Kidney (tissue), 14 donors: ENCODE results near the gene SLC26A8. TPM values are rescaled to one million over a fixed set of nuclear protein-coding genes. Genes with fewer than 3 reads are reported as not detected.

Experiments
- DNase-seq, 5 donors: peaks; one replicate each; pipeline ENCODE4 v3.0.0-alpha.2; 2013 to 2020
- FAIRE-seq: peaks from 2 replicates; lab custom pipeline; 2012; peaks lifted over from hg19 to GRCh38; lab: Jason Lieb, UNC
- H3K27ac ChIP-seq, 2 donors: one replicate each; pipeline ENCODE4 v1.7.0; 2013; ENCODE audit warnings: low read depth in 2 of 2, low read length in 2 of 2, inconsistent platforms in 1 of 2
- H3K27me3 ChIP-seq: one replicate; pipeline ENCODE4 v1.7.1; 2013; ENCODE audit warnings: low read length, inconsistent platforms; ENCODE audit not compliant: control insufficient read depth, insufficient read depth
- H3K36me3 ChIP-seq, 3 donors: one replicate each; pipeline versions ENCODE4 v1.7.0 to v1.7.1; 2013; ENCODE audit warnings: low read length in 3 of 3, control low read depth in 1 of 3, inconsistent platforms in 1 of 3; ENCODE audit not compliant: insufficient read depth in 3 of 3, control insufficient read depth in 2 of 3
- H3K4me1 ChIP-seq, 3 donors: one replicate each; pipeline versions ENCODE4 v1.7.0 to v1.7.1; 2013; ENCODE audit warnings: low read length in 3 of 3, inconsistent platforms in 1 of 3, low read depth in 1 of 3; ENCODE audit not compliant: control insufficient read depth in 2 of 3, insufficient read depth in 2 of 3
- H3K4me3 ChIP-seq, 3 donors: one replicate each; pipeline versions ENCODE4 v1.7.0 to v1.8.1; 2013; ENCODE audit warnings: low read length in 3 of 3, control low read depth in 1 of 3, inconsistent platforms in 1 of 3
- H3K9ac ChIP-seq, 3 donors: one replicate each; pipeline versions ENCODE4 v1.7.0 to v1.7.1; 2013; ENCODE audit warnings: low read length in 3 of 3, control low read depth in 1 of 3, inconsistent platforms in 1 of 3
- H3K9me3 ChIP-seq, 3 donors: one replicate each; pipeline versions ENCODE4 v1.7.0 to v1.7.1; 2013; ENCODE audit warnings: low read length in 3 of 3, control low read depth in 1 of 3, inconsistent platforms in 1 of 3; ENCODE audit not compliant: control insufficient read depth in 2 of 3, insufficient read depth in 1 of 3
- intact Hi-C: fragments of 100-400 bp; cut with DNase I; formaldehyde crosslinking; loops from one replicate; pipeline ENCODE4 v1.11.1; 2022
- polyA plus RNA-seq: library from polyadenylated mRNA; stranded (reverse); fragments of 350-450 nt; fragmentation: Illumina TruSeq; extraction: RNeasy Lipid Tissue Mini Kit (QIAGEN cat#74804); gene quantifications from one replicate; pipeline ENCODE4 v1.2.3, GENCODE V29; 2014; ENCODE audit warnings: low read depth, low replicate concordance; ENCODE audit not compliant: insufficient read depth
- total RNA-seq: library from RNA; stranded (reverse); fragmentation: NEBNext Ultra II Directional; extraction: Animal tissue kit (Norgen Biotek cat#: 25700); gene quantifications from one replicate; pipeline ENCODE4 v1.2.1, GENCODE V29; 2021
- TF ChIP-seq, protein P1 (sequence below): IDR thresholded peaks from 3 replicates; pipeline ENCODE4 v1.5.1; 2012; ENCODE audit warnings: mild to moderate bottlenecking, moderate library complexity, borderline replicate concordance; ENCODE audit not compliant: insufficient read depth; ENCODE audit errors: extremely low read depth
- donor health status: control.
- donor health status: control.
- donor health status: control.
- donor health status: control.
- donor health status: control.
- donor health status: DM: yes; HTN: yes; CAD: no.
- donor health status: Normal renal cell carcinoma (clear cell type).

The SLC26A8 gene
- total and polyA plus RNA-seq, 2 donors from 2014 or later = 0.22 TPM; not detected in 1

- Histone ChIP-seq H3K4me1 (no peaks in the 10 kb centered on the region), H3K9ac (no peak overlapping the region), H3K4me3 (no peak overlapping the region), H3K9me3 (no peaks in the 10 kb centered on the region), H3K36me3 (no peaks in the 10 kb centered on the region), H3K27ac (no peak overlapping the region), H3K27me3 (no peaks in the 10 kb centered on the region)
- FAIRE-seq (no peak), DNase-seq (no peak)
- intact Hi-C loops = no loop called here
- TF ChIP-seq, protein P1, sequence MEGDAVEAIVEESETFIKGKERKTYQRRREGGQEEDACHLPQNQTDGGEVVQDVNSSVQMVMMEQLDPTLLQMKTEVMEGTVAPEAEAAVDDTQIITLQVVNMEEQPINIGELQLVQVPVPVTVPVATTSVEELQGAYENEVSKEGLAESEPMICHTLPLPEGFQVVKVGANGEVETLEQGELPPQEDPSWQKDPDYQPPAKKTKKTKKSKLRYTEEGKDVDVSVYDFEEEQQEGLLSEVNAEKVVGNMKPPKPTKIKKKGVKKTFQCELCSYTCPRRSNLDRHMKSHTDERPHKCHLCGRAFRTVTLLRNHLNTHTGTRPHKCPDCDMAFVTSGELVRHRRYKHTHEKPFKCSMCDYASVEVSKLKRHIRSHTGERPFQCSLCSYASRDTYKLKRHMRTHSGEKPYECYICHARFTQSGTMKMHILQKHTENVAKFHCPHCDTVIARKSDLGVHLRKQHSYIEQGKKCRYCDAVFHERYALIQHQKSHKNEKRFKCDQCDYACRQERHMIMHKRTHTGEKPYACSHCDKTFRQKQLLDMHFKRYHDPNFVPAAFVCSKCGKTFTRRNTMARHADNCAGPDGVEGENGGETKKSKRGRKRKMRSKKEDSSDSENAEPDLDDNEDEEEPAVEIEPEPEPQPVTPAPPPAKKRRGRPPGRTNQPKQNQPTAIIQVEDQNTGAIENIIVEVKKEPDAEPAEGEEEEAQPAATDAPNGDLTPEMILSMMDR = no peak
These were observed 4.3 kb downstream of the SLC26A8 start for GRCh38 chr6:36020154-36020553.

DNA sequence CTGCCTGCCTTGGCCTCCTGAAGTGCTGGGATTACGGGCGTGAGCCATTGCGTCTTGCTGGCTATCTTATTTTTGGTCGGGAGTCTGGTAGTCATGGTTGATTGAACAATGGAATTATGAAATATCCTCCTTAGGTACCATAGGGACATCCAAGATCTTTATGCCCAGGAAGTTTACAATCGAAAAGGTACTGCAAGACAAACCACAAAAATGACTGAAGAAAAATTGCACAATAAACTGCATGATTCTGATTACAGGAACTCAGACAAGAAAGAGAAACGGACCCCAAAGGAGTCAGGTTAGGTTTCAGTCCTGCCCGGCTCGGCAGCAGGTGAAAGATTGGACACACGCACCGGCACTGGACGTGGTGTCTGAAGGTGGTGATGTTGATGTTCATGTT is 5.3 kb downstream of the SLC26A8 start:
- H3K4me3 ChIP-seq = no peak overlapping the region
- DNase-seq = no peak
- intact Hi-C loops = no loop called here
- no peaks in the 10 kb centered on the region for H3K27me3 ChIP-seq
- no peaks in the 10 kb centered on the region for H3K4me1 ChIP-seq
- H3K36me3 ChIP-seq = no peaks in the 10 kb centered on the region
- no peaks in the 10 kb centered on the region for H3K9me3 ChIP-seq
- FAIRE-seq = no peak
- TF ChIP-seq, protein P1 = no peak
- no peak overlapping the region for H3K9ac ChIP-seq
- no peak overlapping the region for H3K27ac ChIP-seq

DNA sequence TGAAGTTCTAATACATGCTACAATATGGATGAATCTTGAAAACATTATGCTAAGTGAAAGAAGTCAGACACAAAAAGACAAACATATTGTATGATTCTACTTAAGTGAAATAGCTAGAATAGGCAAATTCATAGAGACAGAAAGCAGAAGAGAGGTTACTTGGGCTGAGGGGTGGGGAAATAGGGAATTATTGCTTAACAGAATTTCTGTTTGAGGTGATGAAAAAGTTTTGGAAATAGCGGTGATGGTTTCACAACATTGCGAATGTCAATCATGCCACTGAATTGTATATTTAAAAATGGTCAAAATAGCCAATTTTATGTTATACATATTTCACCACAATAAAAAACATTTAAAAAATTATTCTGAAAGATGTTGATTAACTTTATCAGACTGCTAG is 6.1 kb downstream of the SLC26A8 start:
- H3K36me3 ChIP-seq = no peaks in the 10 kb centered on the region
- H3K4me3 ChIP-seq = no peak overlapping the region
- intact Hi-C loops = no loop called here
- H3K27me3 ChIP-seq = no peaks in the 10 kb centered on the region
- no peaks in the 10 kb centered on the region for H3K4me1 ChIP-seq
- H3K9me3 ChIP-seq = no peaks in the 10 kb centered on the region
- FAIRE-seq = no peak
- H3K27ac ChIP-seq = no peak overlapping the region
- TF ChIP-seq, protein P1 = no peak
- no peak for DNase-seq
- no peak overlapping the region for H3K9ac ChIP-seq

DNA sequence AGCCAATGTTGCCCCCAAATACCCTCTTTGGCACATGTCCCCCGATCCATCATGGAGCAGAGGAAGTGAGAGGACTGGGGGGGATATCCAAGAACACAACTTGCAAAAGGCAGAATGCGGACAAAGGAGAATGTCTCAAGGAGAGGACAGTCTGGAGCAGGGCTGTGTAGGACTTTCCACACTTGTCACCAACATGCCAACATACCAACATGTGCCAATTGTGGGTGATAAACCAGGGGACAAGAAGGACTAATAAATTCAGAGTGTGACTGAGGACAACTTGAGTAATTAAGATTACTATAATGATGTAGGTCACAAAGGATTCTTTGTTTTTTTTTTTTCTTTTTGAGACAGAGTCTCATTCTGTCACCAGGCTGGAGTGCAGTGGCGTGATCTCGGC is 8.8 kb downstream of the SLC26A8 start:
- no peak for DNase-seq
- Histone ChIP-seq H3K36me3 (no peaks in the 10 kb centered on the region), H3K27ac (peak overlapping the region in 1 of 2 donors; percentile 1), H3K4me3 (no peak overlapping the region), H3K9me3 (no peaks in the 10 kb centered on the region), H3K27me3 (no peaks in the 10 kb centered on the region), H3K9ac (no peak overlapping the region), H3K4me1 (no peaks in the 10 kb centered on the region)
- TF ChIP-seq, protein P1 = no peak
- no peak for FAIRE-seq
- intact Hi-C loops = no loop called here
